Neural cell (in vitro differentiated cells): Measurements from ENCODE around the gene GPI.

Experiments used
- EP300 ChIP-seq: fragments of 450-650 bp; conservative IDR thresholded peaks from 2 replicates; pipeline ENCODE4 v1.6.1; 2014; ENCODE audit warnings: antibody characterized with exemption, mild to moderate bottlenecking, moderate library complexity; ENCODE audit not compliant: poor library complexity, severe bottlenecking
- EZH2 ChIP-seq: fragments of 200-600, 300-800 bp; shearing (Covaris generic), sonication (generic); IDR thresholded peaks from 2 replicates; pipeline ENCODE4 v1.6.1; 2014; ENCODE audit warnings: antibody characterized with exemption, low read length, borderline replicate concordance, mild to moderate bottlenecking; ENCODE audit not compliant: insufficient read depth, poor library complexity, severe bottlenecking
- POLR2AphosphoS5 ChIP-seq: IDR thresholded peaks from 2 replicates; pipeline ENCODE4 v1.6.1; 2012
- RAD21 ChIP-seq: fragments of 450-650 bp; conservative IDR thresholded peaks from 2 replicates; pipeline ENCODE4 v1.6.1; 2014; ENCODE audit warnings: antibody characterized with exemption, mild to moderate bottlenecking, moderate library complexity
- REST ChIP-seq: IDR thresholded peaks from 2 replicates; pipeline ENCODE4 v1.6.1; 2012; ENCODE audit warnings: borderline replicate concordance
- TAF1 ChIP-seq: IDR thresholded peaks from 2 replicates; pipeline ENCODE4 v1.6.1; 2012; ENCODE audit warnings: low read depth
- TF ChIP-seq, protein P1 (sequence below): fragments of 450-650 bp; IDR thresholded peaks from 2 replicates; pipeline ENCODE4 v1.5.1; 2014; ENCODE audit warnings: antibody characterized with exemption, mild to moderate bottlenecking, moderate library complexity; ENCODE audit not compliant: poor library complexity, severe bottlenecking

DNA sequence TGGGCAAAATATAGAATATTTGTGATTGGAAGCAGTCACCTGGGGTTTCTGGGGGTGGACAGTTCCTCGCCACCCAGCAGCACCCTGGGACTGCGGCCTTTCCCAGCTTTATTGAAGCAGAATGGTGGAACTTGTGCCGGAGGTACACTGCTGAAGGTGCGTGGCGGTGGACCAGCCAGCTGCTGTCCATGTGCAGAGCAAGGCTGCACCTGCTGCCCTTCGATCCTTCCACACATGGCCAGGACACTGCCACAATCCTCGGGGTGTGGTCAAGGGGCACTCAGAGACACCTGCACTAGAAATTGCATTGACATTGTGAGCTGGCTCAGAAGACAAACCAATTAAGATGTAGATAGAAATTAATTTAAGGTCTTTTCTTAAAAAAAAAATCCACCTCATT, 11.4 kb upstream of the GPI start:
- TF ChIP-seq, protein P1, sequence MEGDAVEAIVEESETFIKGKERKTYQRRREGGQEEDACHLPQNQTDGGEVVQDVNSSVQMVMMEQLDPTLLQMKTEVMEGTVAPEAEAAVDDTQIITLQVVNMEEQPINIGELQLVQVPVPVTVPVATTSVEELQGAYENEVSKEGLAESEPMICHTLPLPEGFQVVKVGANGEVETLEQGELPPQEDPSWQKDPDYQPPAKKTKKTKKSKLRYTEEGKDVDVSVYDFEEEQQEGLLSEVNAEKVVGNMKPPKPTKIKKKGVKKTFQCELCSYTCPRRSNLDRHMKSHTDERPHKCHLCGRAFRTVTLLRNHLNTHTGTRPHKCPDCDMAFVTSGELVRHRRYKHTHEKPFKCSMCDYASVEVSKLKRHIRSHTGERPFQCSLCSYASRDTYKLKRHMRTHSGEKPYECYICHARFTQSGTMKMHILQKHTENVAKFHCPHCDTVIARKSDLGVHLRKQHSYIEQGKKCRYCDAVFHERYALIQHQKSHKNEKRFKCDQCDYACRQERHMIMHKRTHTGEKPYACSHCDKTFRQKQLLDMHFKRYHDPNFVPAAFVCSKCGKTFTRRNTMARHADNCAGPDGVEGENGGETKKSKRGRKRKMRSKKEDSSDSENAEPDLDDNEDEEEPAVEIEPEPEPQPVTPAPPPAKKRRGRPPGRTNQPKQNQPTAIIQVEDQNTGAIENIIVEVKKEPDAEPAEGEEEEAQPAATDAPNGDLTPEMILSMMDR = no peak
- no peak for TF ChIP-seq EP300
- TF ChIP-seq EZH2 = no peak
- no peak for TF ChIP-seq REST
- no peak for TF ChIP-seq POLR2AphosphoS5
- TF ChIP-seq RAD21 = no peak
- no peak for TF ChIP-seq TAF1
